Mammary epithelial cell (primary cell): ENCODE measurements around the gene OR6B3.

Experiments used
- EZH2 ChIP-seq: IDR thresholded peaks from 2 replicates; pipeline ENCODE4 v1.6.1; 2012; ENCODE audit warnings: low read length, inconsistent platforms, borderline replicate concordance
- TF ChIP-seq, protein P1 (sequence below), 2 donors: IDR thresholded peaks in 1 of 2; conservative IDR thresholded peaks in 1 of 2; 2 replicates each; pipeline ENCODE4 v1.5.1; 2011 to 2012; ENCODE audit warnings: inconsistent platforms in 2 of 2, low read length in 2 of 2, mild to moderate bottlenecking in 2 of 2, control low read depth in 1 of 2, low read depth in 1 of 2; ENCODE audit not compliant: insufficient read depth in 1 of 2; ENCODE audit errors: extremely low read depth in 1 of 2

DNA sequence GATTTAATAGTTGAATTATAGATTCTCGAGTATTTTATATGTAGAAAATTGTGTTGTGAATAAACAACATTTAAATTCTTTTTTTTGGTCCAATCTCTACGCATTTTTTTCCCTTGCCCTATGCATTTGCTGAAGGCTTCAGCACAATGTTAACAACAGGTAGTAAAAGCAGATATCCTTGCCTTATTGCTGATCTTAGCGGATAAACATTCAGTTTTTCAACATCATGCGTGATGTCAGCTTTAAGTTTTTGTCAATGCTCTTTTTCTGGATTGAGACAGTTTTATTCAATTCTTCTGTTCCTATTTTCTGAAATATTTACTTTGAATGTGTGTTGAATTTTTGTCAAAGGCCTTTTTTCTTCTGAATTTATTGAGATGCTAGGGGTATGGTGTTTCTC is 11.6 kb upstream of the OR6B3 start:
- TF ChIP-seq, protein P1, sequence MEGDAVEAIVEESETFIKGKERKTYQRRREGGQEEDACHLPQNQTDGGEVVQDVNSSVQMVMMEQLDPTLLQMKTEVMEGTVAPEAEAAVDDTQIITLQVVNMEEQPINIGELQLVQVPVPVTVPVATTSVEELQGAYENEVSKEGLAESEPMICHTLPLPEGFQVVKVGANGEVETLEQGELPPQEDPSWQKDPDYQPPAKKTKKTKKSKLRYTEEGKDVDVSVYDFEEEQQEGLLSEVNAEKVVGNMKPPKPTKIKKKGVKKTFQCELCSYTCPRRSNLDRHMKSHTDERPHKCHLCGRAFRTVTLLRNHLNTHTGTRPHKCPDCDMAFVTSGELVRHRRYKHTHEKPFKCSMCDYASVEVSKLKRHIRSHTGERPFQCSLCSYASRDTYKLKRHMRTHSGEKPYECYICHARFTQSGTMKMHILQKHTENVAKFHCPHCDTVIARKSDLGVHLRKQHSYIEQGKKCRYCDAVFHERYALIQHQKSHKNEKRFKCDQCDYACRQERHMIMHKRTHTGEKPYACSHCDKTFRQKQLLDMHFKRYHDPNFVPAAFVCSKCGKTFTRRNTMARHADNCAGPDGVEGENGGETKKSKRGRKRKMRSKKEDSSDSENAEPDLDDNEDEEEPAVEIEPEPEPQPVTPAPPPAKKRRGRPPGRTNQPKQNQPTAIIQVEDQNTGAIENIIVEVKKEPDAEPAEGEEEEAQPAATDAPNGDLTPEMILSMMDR (conservative IDR thresholded peaks at IDR 0.05 in 1 of 2, IDR thresholded peaks at IDR 0.05 in 1 of 2; ENCODE audit: extremely low read depth in 1 of 2, insufficient read depth in 1 of 2, low read depth in 1 of 2, low read length in 2 of 2): no peak
- no peak for TF ChIP-seq EZH2
